HL-60 (cell line): ENCODE data around the gene ANXA2.

Source experiments
- DNase-seq, 2 experiments: peaks; one replicate each; pipeline ENCODE4 v3.0.0-alpha.2; 2010 to 2020; ENCODE audit warnings: low read depth in 1 of 2, low spot score in 1 of 2
- H3K27ac ChIP-seq: fragments of 250-450 bp; sonication (Bioruptor Pico); replicated peaks from 2 replicates; pipeline ENCODE4 v1.5.1; 2020; ENCODE audit warnings: mild to moderate bottlenecking, moderate library complexity
- H3K27me3 ChIP-seq: fragments of 250-450 bp; sonication (Bioruptor Pico); 2 replicates; pipeline ENCODE4 v1.5.1; 2021; ENCODE audit warnings: mild to moderate bottlenecking, moderate library complexity; ENCODE audit not compliant: insufficient read depth, poor library complexity, severe bottlenecking
- H3K4me3 ChIP-seq: replicated peaks from 2 replicates; pipeline ENCODE4 v1.5.1; 2011; ENCODE audit warnings: mild to moderate bottlenecking, control low read depth, low read length; ENCODE audit not compliant: insufficient read depth
- POLR2AphosphoS5 ChIP-seq: IDR thresholded peaks from 2 replicates; pipeline ENCODE4 v1.6.1; 2012; ENCODE audit warnings: low read depth
- SPI1 ChIP-seq: IDR thresholded peaks from 2 replicates; pipeline ENCODE4 v1.6.1; 2012; ENCODE audit warnings: low read depth, mild to moderate bottlenecking, borderline replicate concordance

Gene ANXA2

DNA sequence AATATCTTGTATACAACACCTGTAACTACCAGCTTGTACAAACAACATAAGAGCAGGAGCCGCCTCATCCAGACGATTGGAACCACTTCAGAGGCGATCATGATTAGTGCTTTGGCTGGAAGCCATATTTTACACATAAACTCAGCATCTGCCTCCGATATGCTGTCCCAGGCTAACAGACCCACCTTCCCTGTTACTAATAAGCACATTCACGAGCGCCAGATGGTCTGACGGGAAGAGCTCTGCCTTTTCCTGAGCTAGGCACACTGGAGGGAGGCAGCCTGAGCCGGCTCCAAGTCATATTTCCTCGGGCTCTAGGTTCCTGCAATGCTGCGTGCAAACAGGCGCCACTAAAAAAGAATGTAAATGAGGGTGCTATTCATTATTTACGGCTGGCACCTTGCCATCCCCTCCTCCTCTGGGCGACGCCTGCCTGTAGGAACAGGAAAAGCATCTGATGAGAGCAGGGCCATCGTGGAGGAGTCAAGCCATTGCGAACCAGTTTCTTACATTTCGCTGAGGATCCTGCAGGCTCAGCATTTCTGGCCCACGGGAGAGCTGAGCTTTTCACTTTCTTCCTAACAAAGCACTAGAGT lies 98.2 kb downstream of the ANXA2 start:
- no peak for DNase-seq
- H3K4me3 ChIP-seq = no peak overlapping the region

More for the DNA sequence above, 98.2 kb downstream of the ANXA2 start:
- no peak overlapping the region for H3K27ac ChIP-seq
- TF ChIP-seq POLR2AphosphoS5 (no peak), SPI1 (no peak)
- H3K27me3 ChIP-seq = no peaks in the 10 kb centered on the region
